GM21723 (cell line): Measurements from ENCODE around the gene OXSR1.
"Not testable (repeated sequence)": the region's sequence is repeated elsewhere in the genome, so short reads cannot be mapped to it uniquely, and the experiment has no call there.

ENCODE experiments used
- ATAC-seq: cut with Tn5 transposase; IDR thresholded peaks from one replicate; pipeline ENCODE4 v1.9.1; 2021; ENCODE audit warnings: mild to moderate bottlenecking, moderate library complexity; ENCODE audit not compliant: unreplicated experiment

Gene OXSR1

DNA sequence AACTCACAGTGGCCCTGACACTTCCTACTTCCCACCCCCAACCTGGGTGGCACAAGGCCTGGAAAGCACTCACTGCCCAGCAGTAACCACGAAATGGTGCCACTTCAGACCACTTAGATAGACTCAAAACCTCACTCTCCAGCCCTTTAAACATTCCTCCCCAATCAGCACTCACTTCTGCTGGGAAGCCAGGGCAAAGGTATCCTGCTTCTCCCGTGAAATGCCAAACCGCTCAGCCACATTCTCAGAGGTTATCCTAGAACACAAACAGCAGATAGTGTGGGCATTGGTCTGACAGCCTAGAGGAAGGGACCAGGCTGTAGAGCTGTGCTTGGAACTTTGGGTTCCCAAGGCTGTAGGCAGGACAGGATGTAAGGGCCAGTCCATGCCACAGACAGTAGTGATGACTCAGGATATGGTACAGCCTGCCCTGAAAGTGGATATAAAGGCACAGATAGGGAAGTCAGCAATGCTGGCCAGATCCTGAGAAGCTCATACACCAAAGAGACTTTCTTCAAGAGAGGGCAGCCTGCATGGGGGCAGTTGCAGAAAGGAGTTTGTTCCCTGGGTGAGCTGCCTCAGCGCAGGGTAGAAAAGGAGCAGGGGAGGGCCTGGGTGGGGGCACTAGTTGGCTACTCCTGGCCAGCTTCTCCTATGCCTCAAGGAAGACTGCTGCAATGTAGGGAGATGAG, 37.6 kb upstream of the OXSR1 start:
- no peak for ATAC-seq

DNA sequence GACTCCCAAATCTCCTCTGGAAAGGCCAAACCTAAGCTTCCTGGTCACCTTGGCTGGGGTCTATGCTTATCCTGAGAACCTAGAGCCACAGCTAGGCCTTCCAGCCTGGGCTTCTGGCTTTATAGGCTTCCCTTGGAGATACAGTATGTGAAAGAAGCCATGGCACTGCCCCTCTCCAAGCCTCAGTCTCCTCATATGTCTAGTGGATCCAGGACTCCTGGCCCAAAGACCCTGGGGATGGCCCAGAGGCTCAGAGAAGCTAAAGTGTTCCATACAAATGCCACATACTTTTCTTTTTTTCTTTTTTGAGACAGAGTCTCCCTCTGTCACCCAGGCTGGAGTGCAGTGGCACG, 37.1 kb upstream of the OXSR1 start:
- ATAC-seq: no peak

DNA sequence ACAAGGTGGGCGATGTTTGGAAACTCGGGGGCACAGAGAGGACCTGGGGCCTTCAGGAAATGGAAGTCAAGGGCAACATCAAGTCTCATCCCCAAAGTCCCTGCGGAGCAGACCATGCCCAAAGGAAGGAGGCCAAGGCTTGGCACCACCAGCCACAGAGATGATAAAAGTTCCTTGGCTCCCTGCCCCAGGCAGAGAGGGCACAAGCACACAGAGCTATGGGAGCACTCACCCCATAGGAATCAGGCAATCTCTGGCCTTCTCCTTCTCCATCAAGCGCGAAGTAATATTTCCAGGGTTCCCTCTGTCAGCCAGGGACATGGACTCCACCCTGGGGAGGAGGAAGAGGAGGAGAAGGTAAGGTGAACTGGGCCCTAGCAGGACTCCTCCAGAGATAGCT, 36.3 kb upstream of the OXSR1 start:
- ATAC-seq: no peak

DNA sequence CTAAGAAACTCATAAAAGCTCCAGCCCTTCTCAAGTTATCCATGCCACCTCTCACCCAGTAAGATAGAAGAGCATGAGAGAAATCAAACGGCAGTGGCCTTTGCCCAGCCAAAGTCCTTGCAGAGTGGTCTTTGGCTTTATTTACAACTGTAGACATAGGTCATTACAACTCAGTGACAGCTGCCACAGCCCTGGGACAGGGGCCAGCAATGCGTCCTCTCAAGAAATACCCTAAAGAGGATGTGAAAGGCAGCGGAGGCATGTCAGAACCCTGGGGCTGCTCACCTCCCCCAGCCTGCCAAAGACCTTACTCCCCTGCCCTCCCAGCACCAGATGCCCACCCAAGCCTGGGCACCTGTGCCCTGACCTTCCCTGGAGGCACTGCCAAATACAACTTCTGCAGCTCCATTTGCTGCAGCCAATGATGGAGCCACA, 34.7 kb upstream of the OXSR1 start:
- ATAC-seq: no peak

DNA sequence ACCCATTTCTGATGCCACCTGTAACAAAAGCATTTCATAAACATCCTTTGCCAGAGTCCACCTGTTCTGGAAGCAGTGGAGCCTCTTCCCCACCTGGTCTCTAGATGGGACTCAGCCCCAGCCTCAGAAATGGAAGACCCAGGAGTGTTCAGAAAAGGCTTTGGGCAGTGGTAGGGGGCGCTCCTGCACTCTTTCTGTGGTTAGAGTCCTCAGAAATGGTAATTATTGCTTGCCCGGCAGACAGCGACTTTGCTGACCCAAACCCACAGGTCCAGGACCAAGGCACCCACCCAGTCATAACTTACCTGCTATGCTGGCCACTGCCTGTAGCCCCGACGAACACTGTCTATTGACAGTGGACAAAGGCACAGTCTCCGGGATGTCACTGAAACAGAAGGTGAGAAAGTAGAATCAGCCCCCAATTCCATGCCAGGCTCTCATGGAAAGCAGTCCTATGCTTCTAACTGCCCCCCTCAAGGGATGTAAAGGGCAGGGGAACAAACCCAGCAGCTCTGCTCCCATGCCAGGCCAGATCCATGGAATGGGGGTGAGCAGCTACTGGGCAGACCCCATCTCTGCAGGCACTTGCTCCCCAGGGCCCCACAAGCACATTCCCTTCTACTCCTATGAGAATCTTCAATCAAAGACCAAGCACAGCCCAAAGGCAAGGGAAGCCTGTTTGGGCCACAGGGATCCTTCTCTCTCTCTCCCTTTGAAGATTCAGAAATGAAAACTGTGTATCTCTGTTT, 33.5 kb upstream of the OXSR1 start:
- no peak for ATAC-seq

DNA sequence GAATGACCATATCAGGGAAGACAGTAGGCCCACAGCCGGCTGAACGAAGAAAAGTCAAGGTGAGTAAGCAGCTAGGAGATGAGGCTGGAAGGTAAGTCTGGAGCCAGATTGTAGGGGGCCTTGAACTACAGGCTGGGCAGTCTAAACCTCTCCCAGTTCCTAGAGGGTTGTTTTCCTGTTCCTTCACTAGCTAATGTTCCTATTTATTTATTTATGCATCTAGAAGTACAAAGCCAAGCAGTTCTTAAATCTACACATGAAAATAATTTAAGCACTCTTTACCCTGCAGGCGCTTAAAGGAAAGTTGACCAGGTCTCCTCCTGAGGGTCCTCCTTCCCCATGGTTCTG, 32.2 kb upstream of the OXSR1 start:
- ATAC-seq: no peak

DNA sequence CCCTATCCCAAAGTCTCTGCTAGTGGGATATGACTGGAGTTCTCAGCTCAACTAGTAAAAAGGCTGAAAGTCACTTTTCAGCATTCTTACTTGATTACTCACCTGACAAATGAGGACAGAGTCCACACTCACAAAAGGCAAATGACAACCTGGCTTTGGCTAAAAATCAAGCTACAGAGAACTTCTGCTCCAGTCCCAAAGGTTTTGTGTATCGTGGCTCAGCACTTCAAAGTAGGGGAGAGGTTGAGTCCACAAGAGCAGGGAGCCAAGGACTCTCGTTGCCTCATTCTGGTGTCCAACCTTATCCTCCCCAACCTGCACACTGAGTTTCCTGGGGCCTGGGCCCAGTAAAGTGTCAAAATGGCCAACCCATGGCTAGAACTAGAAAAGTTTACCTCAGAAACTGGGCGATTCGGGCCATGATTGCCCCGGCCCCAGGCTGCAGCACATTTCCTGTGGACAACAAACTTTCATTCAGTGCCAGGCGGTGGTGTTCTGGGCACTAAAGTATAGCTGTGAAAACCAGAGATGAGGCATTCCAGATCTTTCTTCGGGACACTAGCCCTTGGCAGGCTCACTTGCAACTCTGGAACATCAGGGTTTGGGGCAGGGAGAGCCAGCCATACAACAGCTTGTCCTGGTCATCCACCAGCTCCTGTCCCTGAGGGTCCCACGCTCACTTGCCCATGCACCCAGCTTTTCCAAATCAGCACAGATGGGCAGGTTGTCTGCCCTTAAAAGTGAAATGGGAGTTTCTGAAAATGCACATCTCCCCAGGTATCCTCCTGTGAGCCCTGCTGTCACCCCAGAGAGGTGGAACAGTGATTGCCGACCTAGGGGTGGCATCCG, 31.6 kb upstream of the OXSR1 start:
- no peak for ATAC-seq

DNA sequence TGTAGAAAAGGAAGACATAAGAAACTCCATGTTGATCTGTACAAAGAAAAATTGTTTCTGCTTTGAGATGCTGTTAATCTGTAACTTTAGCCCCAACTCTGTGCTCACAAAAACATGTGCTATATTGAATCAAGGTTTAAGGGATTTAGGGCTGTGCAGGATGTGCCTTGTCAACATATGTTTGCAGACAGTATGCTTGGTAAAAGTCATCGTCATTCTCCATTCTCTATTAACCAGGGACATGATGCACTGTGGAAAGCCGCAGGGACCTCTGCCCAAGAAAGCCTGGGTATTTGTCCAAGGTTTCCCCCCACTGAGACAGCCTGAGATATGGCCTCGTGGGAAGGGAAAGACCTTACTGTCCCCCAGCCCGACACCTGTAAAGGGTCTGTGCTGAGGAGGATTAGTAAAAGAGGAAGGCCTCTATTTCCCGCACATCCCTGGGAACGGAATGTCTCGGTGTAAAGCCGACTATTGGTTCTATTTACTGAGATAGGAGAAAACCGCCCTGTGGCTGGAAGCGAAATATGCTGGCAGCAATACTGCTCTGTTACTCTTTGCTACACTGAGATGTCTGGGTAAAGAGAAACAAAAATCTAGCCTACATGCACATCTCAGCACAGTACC, 30.7 kb upstream of the OXSR1 start:
- not testable (repeated sequence) for ATAC-seq

DNA sequence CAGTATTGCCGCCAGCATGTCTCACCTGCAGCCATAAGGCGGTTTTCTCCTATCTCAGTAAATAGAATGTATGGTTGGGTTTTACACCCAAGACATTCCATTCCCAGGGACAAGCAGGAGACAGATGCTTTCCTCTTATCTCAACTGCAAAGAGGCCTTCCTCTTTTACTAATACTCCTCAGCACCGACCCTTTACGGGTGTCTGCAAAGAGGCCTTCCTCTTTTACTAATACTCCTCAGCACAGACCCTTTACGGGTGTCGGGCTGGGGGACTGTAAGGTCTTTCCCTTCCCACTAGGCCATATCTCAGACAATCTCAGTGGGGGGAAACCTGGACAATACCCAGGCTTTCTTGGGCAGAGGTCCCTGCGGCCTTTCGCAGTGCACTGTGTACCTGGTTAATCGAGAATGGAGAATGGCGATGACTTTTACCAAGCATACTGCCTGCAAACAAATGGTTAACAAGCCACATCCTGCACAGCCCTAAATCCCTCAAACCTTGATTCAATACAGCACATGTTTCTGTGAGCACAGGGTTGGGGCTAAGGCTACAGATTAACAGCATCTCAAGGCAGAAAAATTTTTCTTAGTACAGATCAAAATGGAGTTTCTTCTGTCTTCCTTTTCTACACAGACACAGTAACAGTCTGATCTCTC, 29.6 kb upstream of the OXSR1 start:
- not testable (repeated sequence) for ATAC-seq

DNA sequence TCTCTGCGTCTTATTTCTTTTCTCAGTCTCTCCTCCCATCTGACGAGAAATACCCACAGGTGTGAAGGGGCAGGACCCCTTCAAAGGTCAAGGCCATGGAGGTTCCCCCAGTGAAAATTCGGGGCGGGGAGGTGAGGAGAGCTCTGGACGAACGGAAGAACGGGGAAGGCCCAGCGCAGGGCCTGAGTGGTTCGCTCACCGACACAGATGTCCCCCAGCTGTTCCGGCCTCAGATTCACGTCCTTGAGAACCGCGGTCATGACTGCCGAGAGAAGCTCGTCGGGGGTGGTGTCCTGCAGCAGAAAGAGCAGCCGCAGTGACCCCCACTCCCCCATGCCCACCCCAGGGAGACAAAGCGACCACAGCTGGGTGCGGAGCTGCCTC, 29.0 kb upstream of the OXSR1 start:
- ATAC-seq: no peak

DNA sequence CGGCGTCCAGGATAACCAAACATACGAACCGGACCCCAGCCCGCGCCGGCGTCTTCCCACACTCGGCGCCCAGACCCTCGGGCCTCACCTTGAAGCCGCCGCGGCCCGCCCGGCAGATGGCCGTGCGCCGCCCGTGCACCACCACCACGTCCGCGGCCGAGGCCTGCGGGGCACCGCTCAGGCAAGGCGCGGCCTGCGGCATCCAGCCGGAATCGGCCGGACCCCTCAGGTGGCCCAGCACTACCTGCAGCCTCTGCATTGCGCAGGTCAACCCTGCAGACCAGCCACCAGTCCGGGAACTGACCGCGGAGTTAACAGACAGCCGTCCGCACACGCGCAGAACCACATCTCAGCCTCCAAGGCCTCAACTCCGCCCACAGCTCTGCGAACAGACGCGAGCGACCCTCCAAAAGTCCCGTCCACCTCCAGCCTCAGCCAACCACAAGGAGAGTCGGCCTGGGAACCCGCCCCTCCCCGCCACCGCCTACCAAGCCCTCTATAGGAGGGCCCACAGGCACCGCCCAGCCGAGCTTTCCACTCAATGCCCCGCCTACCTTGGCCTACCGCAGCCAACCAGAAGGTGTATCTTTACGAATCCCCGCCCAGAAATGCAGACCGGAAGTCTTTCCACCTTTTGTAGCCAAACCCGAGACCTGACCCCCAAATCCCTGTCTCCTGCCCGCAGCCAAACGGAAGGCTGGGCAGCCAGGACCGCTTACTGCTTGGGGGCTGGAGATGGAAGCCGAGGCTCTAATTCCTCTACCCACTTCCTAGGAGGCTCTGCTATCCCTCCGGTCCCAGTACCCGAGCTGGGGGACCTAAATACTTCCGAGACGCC, 28.3 kb upstream of the OXSR1 start, which contains the start of gene ACAA1:
Gene ACAA1, minus strand, starts transcription at position 351 of the 838 bp plus-strand sequence. Its CDS starts 92 bp downstream, at position 259.
- ATAC-seq: peak; percentile 86

DNA sequence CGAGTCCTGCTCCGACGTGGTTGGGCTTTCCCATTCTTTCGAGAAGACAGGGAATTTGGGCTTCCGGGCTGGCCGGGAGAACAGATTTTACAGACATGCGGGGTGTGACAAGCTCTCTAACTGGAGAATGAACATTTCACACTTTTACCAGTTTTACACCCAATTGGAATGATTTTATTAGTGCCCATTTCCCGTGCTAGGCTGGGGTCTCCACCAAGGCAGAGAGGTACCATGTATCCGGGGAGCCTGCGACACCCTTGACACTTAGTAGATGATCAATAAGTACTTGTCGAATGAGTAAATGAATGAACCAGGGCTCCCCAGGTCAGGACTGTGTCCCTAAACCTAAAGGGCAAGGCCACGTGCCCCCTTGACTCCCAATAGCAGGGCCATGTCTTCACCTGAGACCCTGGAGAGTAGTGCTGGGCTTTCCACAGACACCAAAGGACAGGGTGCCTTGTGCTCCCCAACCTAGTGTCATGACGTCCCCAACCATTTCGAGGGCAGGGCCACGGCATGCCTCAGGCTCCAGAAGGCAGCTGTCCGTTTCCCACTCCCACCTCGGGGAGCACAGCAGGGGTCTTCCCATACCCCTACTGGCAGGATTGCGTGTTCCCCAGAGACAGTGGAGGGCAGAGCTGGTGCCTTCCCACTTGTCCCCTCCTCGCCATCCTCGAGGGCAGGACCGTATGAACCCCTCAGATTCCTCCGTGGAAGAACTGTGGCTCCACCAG, 27.6 kb upstream of the OXSR1 start:
- no peak for ATAC-seq

DNA sequence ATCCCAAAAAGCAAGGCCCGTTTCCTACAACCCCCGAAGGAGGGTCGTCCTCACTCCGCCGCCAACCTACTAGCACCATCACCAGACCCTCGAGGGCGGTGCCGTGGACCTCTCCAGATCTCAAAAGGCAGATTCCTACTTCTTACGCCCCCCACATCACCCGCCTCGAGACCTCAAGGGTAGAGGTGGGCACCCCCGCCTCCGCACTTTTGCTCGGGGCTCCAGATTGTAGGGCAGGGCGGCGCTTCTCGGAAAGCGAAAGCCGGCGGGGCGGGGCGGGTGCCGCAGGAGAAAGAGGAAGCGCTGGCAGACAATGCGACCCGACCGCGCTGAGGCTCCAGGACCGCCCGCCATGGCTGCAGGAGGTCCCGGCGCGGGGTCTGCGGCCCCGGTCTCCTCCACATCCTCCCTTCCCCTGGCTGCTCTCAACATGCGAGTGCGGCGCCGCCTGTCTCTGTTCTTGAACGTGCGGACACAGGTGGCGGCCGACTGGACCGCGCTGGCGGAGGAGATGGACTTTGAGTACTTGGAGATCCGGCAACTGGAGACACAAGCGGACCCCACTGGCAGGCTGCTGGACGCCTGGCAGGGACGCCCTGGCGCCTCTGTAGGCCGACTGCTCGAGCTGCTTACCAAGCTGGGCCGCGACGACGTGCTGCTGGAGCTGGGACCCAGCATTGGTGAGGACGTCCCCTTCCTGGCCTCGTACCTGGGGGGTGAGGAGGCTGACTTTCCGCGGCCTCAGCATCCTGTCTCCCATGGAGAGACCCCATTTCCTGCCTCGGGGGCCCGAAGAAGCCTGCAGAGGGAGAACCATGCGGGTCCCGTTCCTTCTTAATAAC, 26.8 kb upstream of the OXSR1 start, which contains the start of gene MYD88:
Gene MYD88, plus strand, starts transcription at position 313 of the 842 bp plus-strand sequence. Its CDS starts 40 bp downstream, at position 353.
- peak; percentile 48 for ATAC-seq

DNA sequence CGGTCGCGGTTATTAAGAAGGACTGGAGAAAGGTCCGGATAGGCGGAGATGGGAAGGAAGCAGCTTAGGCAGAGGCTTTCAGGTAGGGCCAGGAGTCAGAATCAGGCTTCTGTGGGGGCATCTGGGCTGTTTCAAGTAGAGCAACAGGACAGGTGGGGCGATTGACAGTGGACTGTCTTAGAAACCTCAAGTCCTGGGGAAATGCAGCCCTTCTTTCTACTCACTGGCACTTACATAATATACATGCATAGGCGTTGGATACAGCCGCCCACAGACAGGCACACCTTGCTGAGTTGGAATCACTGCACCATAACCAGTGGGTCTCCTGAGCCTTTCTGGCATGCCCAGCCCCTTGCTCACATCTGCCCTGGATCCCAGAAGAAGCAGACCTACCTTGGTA, 26.1 kb upstream of the OXSR1 start:
- no peak for ATAC-seq

DNA sequence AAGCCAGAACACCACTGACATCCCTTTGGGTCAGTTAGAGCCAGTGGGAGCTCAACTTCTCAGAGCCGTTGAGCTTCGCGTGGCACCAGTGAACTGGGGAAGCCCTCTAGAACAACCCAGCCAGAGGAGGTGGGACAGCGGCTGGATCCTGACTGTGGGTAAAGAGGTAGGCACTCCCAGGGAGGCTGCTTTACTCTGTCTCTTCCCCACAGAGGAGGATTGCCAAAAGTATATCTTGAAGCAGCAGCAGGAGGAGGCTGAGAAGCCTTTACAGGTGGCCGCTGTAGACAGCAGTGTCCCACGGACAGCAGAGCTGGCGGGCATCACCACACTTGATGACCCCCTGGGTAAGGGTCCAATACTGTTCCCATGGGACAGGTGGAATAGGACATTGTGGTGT, 25.7 kb upstream of the OXSR1 start:
- ATAC-seq: no peak

DNA sequence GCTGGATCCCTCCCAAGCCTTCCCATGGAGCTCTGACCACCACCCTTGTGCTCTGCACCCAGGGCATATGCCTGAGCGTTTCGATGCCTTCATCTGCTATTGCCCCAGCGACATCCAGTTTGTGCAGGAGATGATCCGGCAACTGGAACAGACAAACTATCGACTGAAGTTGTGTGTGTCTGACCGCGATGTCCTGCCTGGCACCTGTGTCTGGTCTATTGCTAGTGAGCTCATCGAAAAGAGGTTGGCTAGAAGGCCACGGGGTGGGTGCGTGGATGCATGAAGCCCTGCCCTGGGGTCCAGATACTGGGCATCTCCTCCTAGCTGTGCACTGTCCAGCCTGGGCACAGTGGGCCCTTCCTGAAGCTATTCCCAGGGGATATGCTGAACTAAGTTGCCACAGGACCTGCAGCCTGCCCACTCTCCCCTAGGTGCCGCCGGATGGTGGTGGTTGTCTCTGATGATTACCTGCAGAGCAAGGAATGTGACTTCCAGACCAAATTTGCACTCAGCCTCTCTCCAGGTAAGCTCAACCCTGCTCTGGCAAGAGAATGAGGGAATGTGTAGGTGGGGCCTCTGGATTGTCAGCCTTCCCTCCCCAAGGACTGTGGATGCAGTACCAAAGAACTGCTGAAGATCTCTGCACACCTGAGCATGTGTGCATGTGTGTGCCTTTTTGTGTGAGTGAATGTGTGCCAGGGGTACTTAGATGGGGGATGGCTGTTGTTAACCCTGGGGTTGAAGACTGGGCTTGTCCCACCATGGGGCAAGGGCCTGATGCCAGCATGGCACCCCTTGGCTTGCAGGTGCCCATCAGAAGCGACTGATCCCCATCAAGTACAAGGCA, 24.8 kb upstream of the OXSR1 start:
- no peak for ATAC-seq
